ENCODE measurements around the gene ARPP19.
"Not testable (repeated sequence)": the region's sequence is repeated elsewhere in the genome, so short reads cannot be mapped to it uniquely, and the experiment has no call there.

ARPP19 gene

GRCh38 chr15:52551186-52551585 lies 17.6 kb downstream of the ARPP19 start:
- DNase-seq, result not testable (repeated sequence)

GRCh38 chr15:52546031-52546751 lies 22.6 kb downstream of the ARPP19 start:
- no peak for ATAC-seq
- no peak for DNase-seq

More at GRCh38 chr15:52551186-52551585, 17.6 kb downstream of the ARPP19 start:
- not testable (repeated sequence) for ATAC-seq

GRCh38 chr15:52540374-52541012 lies 28.3 kb downstream of the ARPP19 start:
- ATAC-seq, result no peak
- DNase-seq, result no peak

- no peak for DNase-seq
- ATAC-seq, result no peak
These were observed 31.4 kb downstream of the ARPP19 start for GRCh38 chr15:52537459-52537858.

GRCh38 chr15:52532427-52532826 lies 36.4 kb downstream of the ARPP19 start:
- no peak for ATAC-seq
- DNase-seq, result no peak

GRCh38 chr15:52529940-52530339 lies 38.9 kb downstream of the ARPP19 start:
- ATAC-seq, result no peak

GRCh38 chr15:52529341-52529924 lies 39.4 kb downstream of the ARPP19 start:
- DNase-seq, result peak; percentile 19
- no peak for ATAC-seq

More at GRCh38 chr15:52529940-52530339, 38.9 kb downstream of the ARPP19 start:
- DNase-seq, result no peak

- ATAC-seq (peak; percentile 92), DNase-seq (peak; percentile 78)
These were observed 40.1 kb downstream of the ARPP19 start, which contains the start of gene MYO5A for GRCh38 chr15:52528564-52529340. MYO5A (minus strand) TSS chr15:52528880; CDS start chr15:52528806, 74 bp downstream.

- DNase-seq (peak; percentile 57), ATAC-seq (no peak)
These were observed 40.8 kb downstream of the ARPP19 start for GRCh38 chr15:52527911-52528563.

- ATAC-seq, result no peak
These were observed 41.5 kb downstream of the ARPP19 start for GRCh38 chr15:52527196-52527910.

GRCh38 chr15:52524223-52525136 lies 44.4 kb downstream of the ARPP19 start:
- DNase-seq (no peak), ATAC-seq (no peak)

More at GRCh38 chr15:52527196-52527910, 41.5 kb downstream of the ARPP19 start:
- no peak for DNase-seq

- no peak for DNase-seq
- no peak for ATAC-seq
These were observed 45.2 kb downstream of the ARPP19 start for GRCh38 chr15:52523647-52524046.

- ATAC-seq, result no peak
- no peak for DNase-seq
These were observed 45.6 kb downstream of the ARPP19 start for GRCh38 chr15:52523192-52523591.

GRCh38 chr15:52521682-52522081 lies 47.1 kb downstream of the ARPP19 start:
- DNase-seq (no peak), ATAC-seq (no peak)

- ATAC-seq, result no peak
- DNase-seq, result no peak
These were observed 48.4 kb downstream of the ARPP19 start for GRCh38 chr15:52520421-52520820.

GRCh38 chr15:52518487-52519371 lies 50.1 kb downstream of the ARPP19 start:
- no peak for ATAC-seq

GRCh38 chr15:52517014-52517413 lies 51.8 kb downstream of the ARPP19 start:
- ATAC-seq (no peak), DNase-seq (no peak)

More at GRCh38 chr15:52518487-52519371, 50.1 kb downstream of the ARPP19 start:
- DNase-seq, result no peak

- DNase-seq (no peak), ATAC-seq (no peak)
These were observed 53.5 kb downstream of the ARPP19 start for GRCh38 chr15:52515343-52515742.

- DNase-seq, result no peak
- ATAC-seq, result no peak
These were observed 54.3 kb downstream of the ARPP19 start for GRCh38 chr15:52514482-52514881.

Measured in stimulated activated naive CD8-positive, alpha-beta T cell treated with anti-CD3 and anti-CD28 coated beads, Interleukin-15, Interleukin-2, amounts not matched to agents 100 U/mL and 50 U/mL, for 24 hours (primary cell).